Right lobe of liver (tissue), 6 donors: Measurements from ENCODE around the gene RGS6. TPM values are rescaled to one million over a fixed set of nuclear protein-coding genes. Genes with fewer than 3 reads are reported as not detected.

Experiments
- ATAC-seq, 4 donors: fragments of 200-7000 bp; cut with Tn5 transposase; one replicate each; pipeline ENCODE4 v1.9.1; 2020; ENCODE audit warnings: mild to moderate bottlenecking in 4 of 4, moderate library complexity in 4 of 4
- DNase-seq, 3 donors: peaks; one replicate each; pipeline ENCODE4 v3.0.0-alpha.2; 2020
- H3K27ac ChIP-seq, 3 donors: fragments of 200-600 bp; one replicate each; pipeline ENCODE4 v1.8.0; 2022
- H3K27me3 ChIP-seq, 2 donors: fragments of 200-600 bp; one replicate each; pipeline ENCODE4 v1.8.0; 2022
- H3K36me3 ChIP-seq, 4 donors: fragments of 200-600 bp; sonication (generic) in 1 of 4; one replicate each; pipeline versions ENCODE4 v1.5.1 to v1.8.0; 2017 to 2022; ENCODE audit warnings: control low read depth in 1 of 4
- H3K4me1 ChIP-seq, 4 donors: fragments of 200-600 bp; sonication (generic) in 1 of 4; one replicate each; pipeline versions ENCODE4 v1.5.1 to v1.8.0; 2017 to 2022; ENCODE audit warnings: control low read depth in 1 of 4
- H3K4me3 ChIP-seq, 3 donors: fragments of 200-600 bp; one replicate each; pipeline ENCODE4 v1.8.0; 2022
- H3K9me3 ChIP-seq, 4 donors: fragments of 200-600 bp; sonication (generic) in 1 of 4; one replicate each; pipeline versions ENCODE4 v1.5.1 to v1.8.0; 2017 to 2022; ENCODE audit warnings: control low read depth in 1 of 4
- CTCF ChIP-seq, 4 donors: fragments of 200-600 bp in 3 of 4; fragments of 450-650 bp in 1 of 4; IDR thresholded peaks; one replicate each; pipeline versions ENCODE4 v1.5.1 to v1.8.0; 2016 to 2022; ENCODE audit warnings: antibody characterized with exemption in 4 of 4, mild to moderate bottlenecking in 2 of 4
- POLR2A ChIP-seq: fragments of 450-650 bp; IDR thresholded peaks from one replicate; pipeline ENCODE4 v1.6.1; 2017; ENCODE audit warnings: antibody characterized with exemption, mild to moderate bottlenecking
- WGBS: methylation state at CpG from one replicate; pipeline ENCODE4 v1.1.6; 2018; ENCODE audit warnings: low coverage, low lambda C conversion rate; ENCODE audit not compliant: insufficient coverage; ENCODE audit errors: missing lambda C conversion rate; 5-methylcytosine and 5-hydroxymethylcytosine counted together
- intact Hi-C, 2 donors: fragments of 100-400 bp; cut with DNase I; formaldehyde crosslinking; loops; one replicate each; pipeline versions ENCODE4 v1.11.2 to v1.14.1; 2022
- total RNA-seq, 6 experiments: library from RNA; depleted of rRNA in 2 of 6; stranded (reverse); fragments of >200 nt in 2 of 6; fragmentation: NEBNext Ultra II Directional in 3 of 6; extraction: Animal tissue kit (Norgen Biotek cat#: 25700) in 3 of 6; gene quantifications; one replicate each; pipeline versions ENCODE4 v1.1.0 to v1.2.4, GENCODE V29; 2016 to 2023
- donor health status: DM: no; HTN: yes; CAD: no.
- donor health status: DM: no; HTN: no; CAD: no.
- donor health status: DM: no; HTN: no; CAD: no.
- donor health status: DM: no; HTN: yes; CAD: no.
- donor health status: DM: no; HTN: yes; CAD: no.

The RGS6 gene
- total RNA-seq, 6 experiments from 2014 or later = 0.07 TPM; not detected in 5

GRCh38 chr14:72063761-72064282 is 131.6 kb downstream of the RGS6 start:
- no peaks in the 10 kb centered on the region for H3K36me3 ChIP-seq
- H3K9me3 ChIP-seq = no peaks in the 10 kb centered on the region
- ATAC-seq (no peak), DNase-seq (no peak)
- no peak for TF ChIP-seq POLR2A
- H3K4me3 ChIP-seq = no peak overlapping the region
- H3K27ac ChIP-seq = no peak overlapping the region
- intact Hi-C loops = no loop called here
- H3K4me1 ChIP-seq = no peaks in the 10 kb centered on the region
- no peaks in the 10 kb centered on the region for H3K27me3 ChIP-seq
- WGBS = 51% methylated on average over 4 of the region's 4 CpGs

- TF ChIP-seq CTCF (IDR thresholded peaks at IDR 0.05) = no peak
- no peak for TF ChIP-seq POLR2A
These were observed 132.3 kb downstream of the RGS6 start for GRCh38 chr14:72064501-72064900.

DNA sequence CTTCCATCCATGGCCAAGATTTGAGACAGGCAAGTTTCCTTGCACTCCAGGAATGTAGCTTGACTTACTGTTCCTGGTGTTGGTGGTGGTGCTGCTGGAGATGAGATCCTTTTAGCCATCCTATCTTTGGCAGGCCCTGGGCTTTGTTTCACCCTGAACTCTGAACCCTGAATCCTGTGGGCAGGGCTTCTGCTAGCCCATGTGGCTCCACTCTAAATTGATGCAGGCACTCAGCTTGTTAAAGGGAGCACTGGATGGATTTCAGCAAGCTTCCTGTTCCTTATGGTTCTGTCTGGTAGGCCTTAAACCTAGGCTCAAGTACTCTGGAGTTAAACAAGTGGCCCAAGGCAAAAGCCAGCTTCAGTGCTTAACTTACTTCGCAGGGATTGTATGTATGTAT is 138.2 kb downstream of the RGS6 start:
- no peaks in the 10 kb centered on the region for H3K27me3 ChIP-seq
- WGBS = 80% methylated on average over 1 of the region's 1 CpG
- DNase-seq = no peak
- H3K4me1 ChIP-seq = no peaks in the 10 kb centered on the region
- TF ChIP-seq POLR2A (no peak), CTCF (IDR thresholded peaks at IDR 0.05) (no peak)
- ATAC-seq = no peak
- no peak overlapping the region for H3K4me3 ChIP-seq
- H3K36me3 ChIP-seq = no peaks in the 10 kb centered on the region
- intact Hi-C loops = no loop called here
- no peaks in the 10 kb centered on the region for H3K9me3 ChIP-seq
- no peak overlapping the region for H3K27ac ChIP-seq

More at GRCh38 chr14:72064501-72064900, 132.3 kb downstream of the RGS6 start:
- Histone ChIP-seq H3K27me3 (no peaks in the 10 kb centered on the region), H3K36me3 (no peaks in the 10 kb centered on the region), H3K27ac (no peak overlapping the region), H3K4me3 (no peak overlapping the region), H3K4me1 (no peaks in the 10 kb centered on the region), H3K9me3 (no peaks in the 10 kb centered on the region)
- 31% methylated on average over 4 of the region's 4 CpGs for WGBS
- ATAC-seq (no peak), DNase-seq (no peak)
- intact Hi-C loops = no loop called here

GRCh38 chr14:72075649-72076334 is 143.6 kb downstream of the RGS6 start:
- Histone ChIP-seq H3K4me3 (no peak overlapping the region), H3K9me3 (no peaks in the 10 kb centered on the region), H3K27ac (no peak overlapping the region), H3K27me3 (no peaks in the 10 kb centered on the region), H3K4me1 (no peaks in the 10 kb centered on the region), H3K36me3 (no peaks in the 10 kb centered on the region)
- TF ChIP-seq CTCF (IDR thresholded peaks at IDR 0.05) = no peak
- TF ChIP-seq POLR2A = no peak
- intact Hi-C loops = no loop called here
- ATAC-seq = no peak
- 49% methylated on average over 9 of the region's 9 CpGs for WGBS
- DNase-seq = no peak

DNA sequence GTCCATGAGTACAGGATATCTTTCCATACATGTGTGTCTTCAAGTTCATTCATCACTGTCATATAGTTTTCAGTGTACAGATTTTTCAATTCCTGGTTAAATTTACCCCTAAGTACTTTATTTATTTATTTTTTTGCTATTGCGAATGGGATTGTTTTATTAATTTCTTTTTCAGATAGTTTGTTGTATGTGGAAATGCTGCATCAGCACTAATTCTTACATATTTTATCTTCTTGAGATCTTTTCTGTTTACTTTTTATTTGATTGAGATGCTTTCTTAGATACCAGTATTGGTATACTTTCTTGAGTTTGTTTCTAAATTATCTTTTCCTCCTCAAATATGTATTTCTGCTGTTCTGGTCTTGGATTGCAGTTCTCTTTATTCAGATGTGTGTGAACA is 148.9 kb downstream of the RGS6 start:
- ATAC-seq = no peak

More for the DNA sequence above, 148.9 kb downstream of the RGS6 start:
- H3K27ac ChIP-seq = no peak overlapping the region
- no peaks in the 10 kb centered on the region for H3K36me3 ChIP-seq
- H3K4me1 ChIP-seq = no peaks in the 10 kb centered on the region
- no peak for TF ChIP-seq POLR2A
- TF ChIP-seq CTCF (IDR thresholded peaks at IDR 0.05) = no peak
- no peak for DNase-seq
- H3K4me3 ChIP-seq = no peak overlapping the region
- no peaks in the 10 kb centered on the region for H3K27me3 ChIP-seq
- 71% methylated on average over 1 of the region's 1 CpG for WGBS
- H3K9me3 ChIP-seq = no peaks in the 10 kb centered on the region
- intact Hi-C loops = no loop called here
